Hepatocyte (in vitro differentiated cells): ENCODE measurements around the gene RNF169.

ENCODE experiments used
- CTCF ChIP-seq: fragments of 200-600 bp; sonication (generic); IDR thresholded peaks from 2 replicates; pipeline ENCODE4 v1.5.1; 2016; ENCODE audit warnings: antibody characterized with exemption, mild to moderate bottlenecking; ENCODE audit not compliant: poor library complexity
- EZH2 ChIP-seq: fragments of 200-600 bp; sonication (generic); IDR thresholded peaks from 2 replicates; pipeline ENCODE4 v1.6.1; 2016; ENCODE audit warnings: antibody characterized with exemption, mild to moderate bottlenecking, borderline replicate concordance

- TF ChIP-seq EZH2 (no peak), CTCF (no peak)
Observed at GRCh38 chr11:74749965-74750296, 1.3 kb downstream of the RNF169 start.
